NCI-H2227 treated with DMSO at 0.1 percent for 48 hours (cell line): ENCODE results near the gene XAGE3.

Source experiments
- DNase-seq: peaks from one replicate; lab custom pipeline; 2025; lab: John Stamatoyannopoulos, UW

Gene XAGE3

DNA sequence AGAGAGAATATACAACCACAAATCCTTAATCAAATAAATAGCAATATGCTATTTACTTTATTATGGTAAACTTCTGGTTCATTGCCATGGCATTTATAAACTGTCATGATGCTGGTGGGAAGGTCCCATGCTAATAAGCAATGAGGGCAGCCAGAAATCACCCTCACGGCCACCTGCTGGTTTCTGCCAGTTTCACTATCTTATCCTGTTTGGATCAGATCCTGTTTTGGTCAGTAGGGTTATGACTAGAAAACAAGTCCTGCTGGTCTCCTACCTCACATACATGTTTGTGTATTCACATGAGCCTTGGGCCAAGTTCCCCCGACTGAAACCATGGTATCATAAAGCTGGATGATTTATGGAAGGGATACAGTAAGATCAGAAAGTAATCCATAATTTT lies 28.7 kb downstream of the XAGE3 start:
- DNase-seq = no peak

DNA sequence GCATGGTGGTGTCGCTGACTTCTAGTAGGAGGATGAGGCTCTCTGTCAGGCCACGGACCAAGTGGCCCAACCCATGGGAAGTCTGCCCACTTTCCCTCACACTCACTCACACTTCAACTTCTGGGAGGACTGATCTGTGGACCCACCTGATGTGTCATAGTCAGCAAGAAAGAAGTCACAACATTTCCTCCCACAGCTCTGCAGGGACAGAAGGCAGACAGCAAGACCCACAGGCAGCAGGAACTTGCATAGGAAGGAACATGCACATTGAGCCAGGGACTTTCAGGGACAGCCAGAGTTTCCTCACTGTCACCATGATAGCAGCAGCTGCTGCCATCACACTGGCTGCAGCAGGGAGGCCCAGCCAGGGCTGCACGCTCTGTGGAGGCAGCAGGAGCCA lies 37.3 kb downstream of the XAGE3 start:
- DNase-seq = no peak

DNA sequence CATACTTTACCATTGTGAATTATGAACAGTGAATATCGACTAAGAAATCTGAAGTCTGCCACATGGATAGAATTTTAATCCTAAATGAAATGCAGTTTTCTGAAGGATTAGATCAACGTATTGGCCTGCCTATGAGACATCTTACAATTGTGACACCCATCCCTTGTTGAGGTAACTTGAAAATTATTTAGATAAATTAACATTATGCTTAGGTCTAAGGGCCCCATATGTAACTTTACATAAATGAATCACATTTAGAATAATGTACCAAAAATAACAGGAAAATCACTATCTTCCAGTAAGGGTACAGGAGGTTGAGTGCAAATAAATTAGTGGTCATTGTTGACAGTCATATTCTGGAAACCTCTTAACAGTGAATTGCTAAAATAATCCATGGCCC lies 43.3 kb downstream of the XAGE3 start:
- no peak for DNase-seq

DNA sequence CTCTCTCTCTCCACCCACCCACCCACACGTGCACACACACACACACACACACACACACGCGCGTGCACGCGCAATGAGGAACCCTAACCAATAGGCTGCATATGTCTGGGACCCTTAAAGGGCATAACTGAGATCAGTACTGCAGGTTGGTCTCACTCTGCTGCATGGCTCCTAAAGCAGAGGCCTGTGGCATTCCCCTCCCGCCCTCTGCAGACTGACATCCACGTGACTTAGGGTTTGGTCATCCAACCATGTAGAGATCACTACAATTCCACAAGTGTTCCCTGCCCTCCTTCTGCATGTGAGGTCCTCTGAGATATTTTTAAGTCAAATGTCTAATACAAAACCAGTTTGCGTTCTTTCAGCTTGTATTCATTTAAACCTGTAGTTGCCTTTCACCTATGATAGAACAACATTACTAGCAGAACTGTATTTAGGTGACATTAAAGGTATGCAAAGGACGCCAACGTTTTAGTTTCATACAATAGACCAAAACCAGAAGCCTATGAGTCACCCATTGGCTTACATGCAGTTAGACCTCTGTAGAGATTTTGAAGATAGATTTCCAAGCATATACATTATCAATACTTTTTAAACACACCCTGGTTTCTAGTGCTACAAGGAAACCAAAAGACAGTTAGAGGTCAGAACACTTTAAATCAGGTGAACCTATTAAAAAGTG lies 46.7 kb downstream of the XAGE3 start:
- DNase-seq = no peak

DNA sequence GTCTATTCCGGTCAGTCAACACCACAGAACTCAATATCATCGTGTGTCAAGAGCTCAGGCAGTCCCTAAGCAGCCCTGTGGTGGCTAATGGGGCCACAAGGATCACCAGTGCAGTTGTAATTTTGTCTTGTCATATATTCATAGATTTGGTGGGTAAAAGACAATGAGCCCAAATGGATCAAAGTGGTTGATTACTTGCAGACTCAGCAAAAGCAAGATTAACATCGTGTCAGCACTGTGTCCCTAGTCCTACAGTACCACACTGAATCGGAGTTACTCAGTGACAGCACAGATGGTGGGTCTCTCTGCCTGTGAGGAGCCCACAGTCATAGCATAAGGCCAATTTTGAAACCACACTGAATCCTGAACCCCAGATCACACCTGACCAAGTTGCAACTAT lies 48.1 kb downstream of the XAGE3 start:
- no peak for DNase-seq
